Measurements from ENCODE around the gene NPB. TPM values are rescaled to one million over a fixed set of nuclear protein-coding genes. Genes with fewer than 3 reads are reported as not detected.

NPB gene
- total and polyA plus RNA-seq, 2 of the 8 experiments (the other 6 are each of a cell fraction or from before 2014, with no cell fraction given), result 1.5 to 2.5 TPM

DNA sequence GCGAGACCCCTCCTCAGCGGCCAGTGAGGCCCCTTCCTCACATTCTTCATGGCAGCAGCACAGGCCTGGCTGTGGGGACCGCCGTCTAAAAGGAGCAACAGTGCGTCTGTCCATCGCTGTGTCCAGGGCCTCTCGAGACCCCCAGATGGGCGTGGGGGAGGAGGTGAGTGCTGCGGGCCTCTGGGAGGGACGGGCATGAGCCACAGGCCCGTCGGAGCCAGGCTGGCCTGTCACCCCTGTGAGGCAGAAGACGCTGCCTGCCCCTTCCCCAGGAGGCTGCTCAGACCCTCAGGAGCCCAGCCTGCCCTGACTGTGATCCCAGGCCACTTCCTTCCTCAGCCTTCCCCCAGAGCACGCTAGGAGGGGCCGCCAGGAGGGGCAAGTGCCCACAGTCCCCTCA lies 37.2 kb downstream of the NPB start:
- Histone ChIP-seq H3K4me1 (replicated peaks in 1 of 4; ENCODE audit: control insufficient read depth in 3 of 4, insufficient read depth in 4 of 4, low read length in 3 of 4) (peaks cover 0 to 14% (median 8%) of the 10 kb centered on the region in 4 experiments; a peak in 5 of 7 replicates), H3K79me2 (ENCODE audit: control insufficient read depth in 1 of 2, insufficient read depth in 2 of 2, low read length in 2 of 2) (no peaks in the 10 kb centered on the region; a peak in 1 of 4 replicates), H3K36me3 (ENCODE audit: control insufficient read depth in 2 of 4, insufficient read depth in 4 of 4, low read length in 3 of 4) (peaks cover 0 to 14% (median 8%) of the 10 kb centered on the region in 4 experiments; a peak in 5 of 8 replicates), H4K91ac (replicated peaks; ENCODE audit: insufficient read length, low read length) (no peak overlapping the region), H3K9me3 (ENCODE audit: insufficient read depth in 2 of 2, low read depth in 1 of 2, low read length in 1 of 2) (no peaks in the 10 kb centered on the region), H2BK15ac (ENCODE audit: low read length) (peak overlapping the region; percentile 81; the same call in 1 of the 2 replicates), H2BK5ac (ENCODE audit: low read depth, low read length) (no peak overlapping the region), H4K8ac (ENCODE audit: extremely low read depth, insufficient read depth, low read length) (no peak overlapping the region), H2BK20ac (ENCODE audit: low read length) (no peak overlapping the region), H3K4me2 (ENCODE audit: insufficient read depth in 1 of 2, low read depth in 2 of 2, low read length in 2 of 2) (no peak overlapping the region), H3K14ac (ENCODE audit: insufficient read length) (no peak overlapping the region), H3K4ac (replicated peaks; ENCODE audit: insufficient read length, low read depth, low read length) (no peak overlapping the region), H3K23ac (ENCODE audit: insufficient read length) (no peak overlapping the region), H3K56ac (replicated peaks; ENCODE audit: insufficient read length, low read depth, low read length) (no peak overlapping the region), H3K23me2 (ENCODE audit: low read depth, low read length) (no peaks in the 10 kb centered on the region; the same call in 1 of the 2 replicates), H4K20me1 (replicated peaks in 1 of 2; ENCODE audit: control insufficient read depth in 1 of 2, insufficient read depth in 2 of 2, low read length in 2 of 2) (peaks cover 4 to 6% of the 10 kb centered on the region in 2 experiments), H3K9ac (replicated peaks in 1 of 4; ENCODE audit: extremely low read depth in 1 of 4, low read depth in 3 of 4, low read length in 3 of 4) (no peak overlapping the region), H3K18ac (ENCODE audit: extremely low read depth, low read length) (no peak overlapping the region), H2AK5ac (ENCODE audit: low read depth, low read length) (no peak overlapping the region), H3K4me3 (ENCODE audit: extremely low read depth in 1 of 4, insufficient read depth in 2 of 4, low read depth in 3 of 4, low read length in 4 of 4) (no peak overlapping the region), H3K27ac (ENCODE audit: low read depth, low read length) (no peak overlapping the region), H3K79me1 (ENCODE audit: low read depth, low read length) (no peaks in the 10 kb centered on the region), H2AFZ (ENCODE audit: low read length) (no peak overlapping the region), H2BK12ac (ENCODE audit: low read depth, low read length) (peak overlapping the region; percentile 75; the same call in 1 of the 2 replicates), H3K27me3 (replicated peaks in 1 of 4; ENCODE audit: control insufficient read depth in 3 of 4, extremely low read depth in 1 of 4, insufficient read depth in 3 of 4, low read length in 3 of 4) (peaks cover 0 to 3% (median 0%) of the 10 kb centered on the region in 4 experiments; a peak in 3 of 7 replicates), H2BK120ac (replicated peaks; ENCODE audit: low read depth, low read length) (no peak overlapping the region), H4K5ac (ENCODE audit: insufficient read length, low read depth, low read length) (no peak overlapping the region)
- POLR2A ChIA-PET (ENCODE audit: partially characterized antibody), result interaction anchor here (14.6 kb wide), 1 partner anchor 14 kb away, joined by 150 read pairs; the partner anchor contains the start of gene MAFG
- FAIRE-seq (no peak), DNase-seq (ENCODE audit: low read depth in 1 of 2, low spot score in 2 of 2) (no peak)
- CTCF ChIA-PET (ENCODE audit: partially characterized antibody), result interaction anchor here (0.6 to 4.6 kb wide), 5 partner anchors 10 to 1325 kb away, joined by 3 to 16 read pairs (median 4); partner anchors contain the start of genes MAFG and NOTUM
- 86% methylated on average over 12 of the region's 15 CpGs; no CpG with 5 or more reads in 1 of the 2 experiments for WGBS, 2 experiments (ENCODE audit: extremely low coverage in 1 of 2, insufficient coverage in 1 of 2, insufficient read length in 1 of 2, insufficient replicate concordance in 2 of 2, low coverage in 1 of 2, low lambda C conversion rate in 2 of 2, missing lambda C conversion rate in 1 of 2)
- TF ChIP-seq EGR1 (IDR thresholded peaks at IDR 0.05; ENCODE audit: borderline replicate concordance, low read depth, low read length), result no peak
- no peak for TF ChIP-seq RNF2 (IDR thresholded peaks at IDR 0.05; ENCODE audit: borderline replicate concordance, low read depth, low read length, missing control alignments, poor library complexity, severe bottlenecking)
- TF ChIP-seq TEAD4 (IDR thresholded peaks at IDR 0.05; ENCODE audit: low read depth, low read length), result no peak
- TF ChIP-seq GABPA (IDR thresholded peaks at IDR 0.05; ENCODE audit: borderline replicate concordance, insufficient read depth, low read length), result no peak
- TF ChIP-seq RAD21 (IDR thresholded peaks at IDR 0.05 in 1 of 2, conservative IDR thresholded peaks at IDR 0.05 in 1 of 2; ENCODE audit: low read depth in 2 of 2, low read length in 2 of 2), result no peak
- no peak for TF ChIP-seq RBBP5 (IDR thresholded peaks at IDR 0.05; ENCODE audit: borderline replicate concordance, low read depth, low read length)
- TF ChIP-seq HDAC2 (IDR thresholded peaks at IDR 0.05; ENCODE audit: borderline replicate concordance in 1 of 2, low read depth in 2 of 2, low read length in 2 of 2), result no peak
- no peak for TF ChIP-seq EZH2 (IDR thresholded peaks at IDR 0.05; ENCODE audit: low read depth, low read length, severe bottlenecking)
- TF ChIP-seq ZNF274 (IDR thresholded peaks at IDR 0.05; ENCODE audit: borderline replicate concordance, extremely low read depth, low read length), result no peak
- TF ChIP-seq BACH1 (IDR thresholded peaks at IDR 0.05; ENCODE audit: low read length), result no peak
- no peak for TF ChIP-seq KDM5A (IDR thresholded peaks at IDR 0.05; ENCODE audit: low read length)
- TF ChIP-seq SP4 (IDR thresholded peaks at IDR 0.05; ENCODE audit: low read length), result no peak
- TF ChIP-seq ASH2L (IDR thresholded peaks at IDR 0.05; ENCODE audit: low read length), result no peak
